GM23338 (cell line): Measurements from ENCODE around the gene DRAXIN. TPM values are rescaled to one million over a fixed set of nuclear protein-coding genes. Genes with fewer than 3 reads are reported as not detected.

Source experiments
- ATAC-seq: fragments of 200-7000 bp; cut with Tn5 transposase; 3 replicates; pipeline ENCODE4 v1.9.1; 2020
- DNase-seq: peaks from one replicate; pipeline ENCODE4 v3.0.0-alpha.2; 2015; ENCODE audit warnings: low spot score
- H2AFZ ChIP-seq: fragments of 200-600 bp; sonication (generic); 2 replicates; pipeline ENCODE4 v1.8.0; 2016; ENCODE audit warnings: antibody characterized with exemption, mild to moderate bottlenecking, moderate library complexity
- H3F3A ChIP-seq: fragments of 200-600 bp; sonication (generic); replicated peaks from 2 replicates; pipeline ENCODE4 v1.8.0; 2017; ENCODE audit warnings: antibody characterized with exemption, mixed run types, low read depth
- H3K27ac ChIP-seq: fragments of 200-600 bp; sonication (generic); 2 replicates; pipeline ENCODE4 v1.6.1; 2016; ENCODE audit warnings: low read depth
- H3K27me3 ChIP-seq: fragments of 200-600 bp; sonication (generic); 2 replicates; pipeline ENCODE4 v1.8.0; 2016; ENCODE audit warnings: mild to moderate bottlenecking, mixed run types, moderate library complexity; ENCODE audit not compliant: insufficient read depth
- H3K36me3 ChIP-seq: fragments of 200-600 bp; sonication (generic); 2 replicates; pipeline ENCODE4 v1.8.0; 2016; ENCODE audit warnings: mild to moderate bottlenecking; ENCODE audit not compliant: insufficient read depth
- H3K4me1 ChIP-seq: fragments of 200-600 bp; sonication (generic); 2 replicates; pipeline ENCODE4 v1.8.0; 2016; ENCODE audit warnings: mild to moderate bottlenecking, moderate library complexity; ENCODE audit not compliant: insufficient read depth
- H3K4me2 ChIP-seq: fragments of 200-600 bp; sonication (generic); 2 replicates; pipeline ENCODE4 v1.7.1; 2017; ENCODE audit warnings: mixed run types
- H3K4me3 ChIP-seq: fragments of 200-600 bp; sonication (generic); 2 replicates; pipeline ENCODE4 v1.6.1; 2016; ENCODE audit warnings: mixed run types
- H3K79me2 ChIP-seq: fragments of 200-600 bp; sonication (generic); replicated peaks from 2 replicates; pipeline ENCODE4 v1.8.0; 2017; ENCODE audit warnings: mild to moderate bottlenecking; ENCODE audit not compliant: insufficient read depth
- H3K9me2 ChIP-seq: fragments of 200-600 bp; sonication (generic); 2 replicates; pipeline ENCODE4 v1.8.0; 2017; ENCODE audit not compliant: insufficient read depth
- H4K20me1 ChIP-seq: fragments of 200-600 bp; sonication (generic); replicated peaks from 2 replicates; pipeline ENCODE4 v1.8.0; 2017; ENCODE audit warnings: mild to moderate bottlenecking; ENCODE audit not compliant: insufficient read depth
- H3K27ac Mint-ChIP-seq: 2 replicates; pipeline ENCODE4 v1.8.0; 2020; ENCODE audit warnings: inconsistent platforms, mild to moderate bottlenecking, moderate library complexity, mixed read lengths
- H3K27me3 Mint-ChIP-seq: 3 replicates; pipeline ENCODE4 v1.8.0; 2022; ENCODE audit warnings: low read depth, mild to moderate bottlenecking, moderate library complexity, mixed read lengths, inconsistent platforms; ENCODE audit not compliant: insufficient read depth, poor library complexity
- H3K36me3 Mint-ChIP-seq: 3 replicates; pipeline ENCODE4 v1.8.0; 2021; ENCODE audit warnings: low read depth, mild to moderate bottlenecking, inconsistent platforms, moderate library complexity, mixed read lengths
- H3K4me1 Mint-ChIP-seq: 3 replicates; pipeline ENCODE4 v1.8.0; 2020; ENCODE audit warnings: mild to moderate bottlenecking, inconsistent platforms, mixed read lengths
- H3K4me3 Mint-ChIP-seq: 3 replicates; pipeline ENCODE4 v1.8.0; 2021; ENCODE audit warnings: moderate library complexity, mild to moderate bottlenecking, inconsistent platforms, mixed read lengths
- H3K9me3 Mint-ChIP-seq: 3 replicates; pipeline ENCODE4 v1.8.0; 2020; ENCODE audit warnings: moderate library complexity, mild to moderate bottlenecking, inconsistent platforms, mixed read lengths
- CREB1 ChIP-seq: fragments of 250-450 bp; sonication (Bioruptor Pico); IDR thresholded peaks from 2 replicates; pipeline ENCODE4 v1.5.0; 2020; ENCODE audit warnings: low read depth, mild to moderate bottlenecking, moderate library complexity
- CTCF ChIP-seq, 2 experiments: fragments of 200-600 bp in 1 of 2; sonication (generic) in 1 of 2; conservative IDR thresholded peaks; 2 replicates each; pipeline versions ENCODE4 v1.5.1 to v1.6.1; 2016 to 2017; ENCODE audit warnings: antibody characterized with exemption in 2 of 2, low read depth in 2 of 2, mild to moderate bottlenecking in 2 of 2, moderate library complexity in 1 of 2
- ETS1 ChIP-seq: IDR thresholded peaks from 2 replicates; pipeline ENCODE4 v1.6.1; 2016; ENCODE audit warnings: antibody characterized with exemption
- EZH2 ChIP-seq: fragments of 200-600 bp; sonication (generic); IDR thresholded peaks from one replicate; pipeline ENCODE4 v1.8.0; 2017; ENCODE audit warnings: antibody characterized with exemption, mild to moderate bottlenecking, low read depth; ENCODE audit not compliant: unreplicated experiment
- EZH2phosphoT487 ChIP-seq: fragments of 200-600 bp; sonication (generic); IDR thresholded peaks from one replicate; pipeline ENCODE4 v1.8.1; 2018; ENCODE audit warnings: antibody characterized with exemption; ENCODE audit not compliant: unreplicated experiment
- JUNB ChIP-seq: IDR thresholded peaks from one replicate; pipeline ENCODE4 v1.6.1; 2016; ENCODE audit warnings: antibody characterized with exemption; ENCODE audit not compliant: unreplicated experiment
- NANOG ChIP-seq: IDR thresholded peaks from 2 replicates; pipeline ENCODE4 v1.6.1; 2016; ENCODE audit warnings: antibody characterized with exemption, borderline replicate concordance
- POLR2AphosphoS5 ChIP-seq: IDR thresholded peaks from 2 replicates; pipeline ENCODE4 v1.6.1; 2016; ENCODE audit warnings: antibody characterized with exemption, low read depth
- REST ChIP-seq: IDR thresholded peaks from one replicate; pipeline ENCODE4 v1.6.1; 2018; ENCODE audit warnings: antibody characterized with exemption; ENCODE audit not compliant: unreplicated experiment
- STAT1 ChIP-seq: IDR thresholded peaks from one replicate; pipeline ENCODE4 v1.6.1; 2016; ENCODE audit warnings: antibody characterized with exemption; ENCODE audit not compliant: unreplicated experiment
- ZNF114 ChIP-seq: fragments of 250-450 bp; sonication (Bioruptor Pico); IDR thresholded peaks from 2 replicates; pipeline ENCODE4 v1.5.0; 2020; ENCODE audit warnings: mild to moderate bottlenecking, moderate library complexity
- polyA plus RNA-seq: library from polyadenylated mRNA; unstranded; fragments of >200 nt; fragmentation: Nextera tagmentation; extraction: Ambion mirVana; gene quantifications from 2 replicates; pipeline ENCODE4 v1.2.1, GENCODE V29; 2016
- total RNA-seq: library from RNA; depleted of rRNA; stranded (reverse); fragments of >200 nt; shearing (Covaris generic); gene quantifications from 2 replicates; pipeline ENCODE4 v1.2.3, GENCODE V29; 2014

DRAXIN gene
- total and polyA plus RNA-seq, 2 experiments from 2014 or later: 7.6 to 23.0 TPM

GRCh38 chr1:11673089-11673769, 18.3 kb upstream of the DRAXIN start:
- H3K4me1 Mint-ChIP-seq: peaks cover 13% of the 10 kb centered on the region
- ATAC-seq: no peak
- Histone ChIP-seq H4K20me1 (peaks cover 25% of the 10 kb centered on the region), H3K4me3 (no peak overlapping the region), H2AFZ (no peak overlapping the region), H3K9me2 (no peaks in the 10 kb centered on the region), H3K27me3 (no peaks in the 10 kb centered on the region), H3K79me2 (peaks cover 15% of the 10 kb centered on the region), H3K27ac (no peak overlapping the region), H3F3A (peaks cover 35% of the 10 kb centered on the region), H3K4me2 (no peak overlapping the region), H3K4me1 (peaks cover 5% of the 10 kb centered on the region; the same call in 1 of the 2 replicates), H3K36me3 (peaks cover 42% of the 10 kb centered on the region)
- peaks cover 89% of the 10 kb centered on the region for H3K36me3 Mint-ChIP-seq
- no peak for DNase-seq
- TF ChIP-seq EZH2 (no peak), EZH2phosphoT487 (no peak), CREB1 (no peak), REST (no peak), ZNF114 (no peak), STAT1 (no peak), NANOG (no peak), ETS1 (no peak), JUNB (no peak), CTCF (conservative IDR thresholded peaks at IDR 0.05; ENCODE audit: low read depth in 2 of 2) (no peak), POLR2AphosphoS5 (no peak)
- H3K4me3 Mint-ChIP-seq: no peak overlapping the region
- H3K27ac Mint-ChIP-seq: no peak overlapping the region; the same call in 1 of the 2 replicates
- no peaks in the 10 kb centered on the region for H3K9me3 Mint-ChIP-seq
- peaks cover 24% of the 10 kb centered on the region for H3K27me3 Mint-ChIP-seq
